Activated T-cell treated with anti-CD3 and anti-CD28 coated beads, Interleukin-2, amount 50 U/mL, for 4 hours (primary cell): ENCODE results near the gene SIGLEC5. TPM values are rescaled to one million over a fixed set of nuclear protein-coding genes. Genes with fewer than 3 reads are reported as not detected.

ENCODE experiments used
- ATAC-seq, 2 donors: fragments of 200-7000 bp; cut with Tn5 transposase; one replicate each; pipeline ENCODE4 v1.10.0; 2021
- DNase-seq: peaks from one replicate; pipeline ENCODE4 v3.0.0-alpha.2; 2020
- H3K27me3 Mint-ChIP-seq: one replicate; pipeline ENCODE4 v1.8.0; 2021; ENCODE audit warnings: low read depth, mixed read lengths
- H3K36me3 Mint-ChIP-seq: one replicate; pipeline ENCODE4 v1.8.0; 2022; ENCODE audit warnings: mixed read lengths; ENCODE audit not compliant: insufficient read depth
- H3K4me1 Mint-ChIP-seq: one replicate; pipeline ENCODE4 v1.8.0; 2021; ENCODE audit warnings: low read depth, mixed read lengths
- H3K4me3 Mint-ChIP-seq: one replicate; pipeline ENCODE4 v1.8.0; 2021; ENCODE audit warnings: mild to moderate bottlenecking, moderate library complexity, mixed read lengths
- H3K9me3 Mint-ChIP-seq: one replicate; pipeline ENCODE4 v1.8.0; 2021; ENCODE audit warnings: mixed read lengths
- total RNA-seq, 3 donors: library from RNA; stranded (reverse); gene quantifications; one replicate each; pipeline ENCODE4 v1.2.1, GENCODE V29; 2021

SIGLEC5 gene
- total RNA-seq, 3 donors from 2014 or later, result 0.11 TPM; not detected in 2

- H3K36me3 Mint-ChIP-seq, result peaks cover 53% of the 10 kb centered on the region
- no peak for DNase-seq
- ATAC-seq, result no peak
- peaks cover 60% of the 10 kb centered on the region for H3K9me3 Mint-ChIP-seq
- H3K27me3 Mint-ChIP-seq, result no peaks in the 10 kb centered on the region
- no peaks in the 10 kb centered on the region for H3K4me1 Mint-ChIP-seq
- H3K4me3 Mint-ChIP-seq, result no peak overlapping the region
Observed at GRCh38 chr19:51587264-51588191, 42.7 kb downstream of the SIGLEC5 start.

GRCh38 chr19:51586799-51587198 lies 43.4 kb downstream of the SIGLEC5 start:
- Mint-ChIP-seq H3K27me3 (no peaks in the 10 kb centered on the region), H3K9me3 (peaks cover 61% of the 10 kb centered on the region), H3K4me3 (no peak overlapping the region), H3K4me1 (no peaks in the 10 kb centered on the region), H3K36me3 (peaks cover 58% of the 10 kb centered on the region)
- no peak for ATAC-seq
- no peak for DNase-seq

GRCh38 chr19:51586103-51586728 lies 44.0 kb downstream of the SIGLEC5 start:
- Mint-ChIP-seq H3K36me3 (peaks cover 64% of the 10 kb centered on the region), H3K27me3 (no peaks in the 10 kb centered on the region), H3K9me3 (peaks cover 61% of the 10 kb centered on the region), H3K4me1 (no peaks in the 10 kb centered on the region), H3K4me3 (no peak overlapping the region)
- no peak for DNase-seq
- no peak for ATAC-seq

GRCh38 chr19:51576850-51577249 lies 53.4 kb downstream of the SIGLEC5 start:
- Mint-ChIP-seq H3K27me3 (no peaks in the 10 kb centered on the region), H3K4me1 (peaks cover 14% of the 10 kb centered on the region), H3K9me3 (peaks cover 3% of the 10 kb centered on the region), H3K36me3 (peaks cover 49% of the 10 kb centered on the region), H3K4me3 (no peak overlapping the region)
- ATAC-seq (peak in 1 of 2 donors; percentile 43), DNase-seq (no peak)

- DNase-seq, result no peak
- H3K4me1 Mint-ChIP-seq, result peaks cover 26% of the 10 kb centered on the region
- peaks cover 1% of the 10 kb centered on the region for H3K27me3 Mint-ChIP-seq
Observed at GRCh38 chr19:51573331-51573730, 56.9 kb downstream of the SIGLEC5 start.

GRCh38 chr19:51572908-51573307 lies 57.3 kb downstream of the SIGLEC5 start:
- peaks cover 26% of the 10 kb centered on the region for H3K4me1 Mint-ChIP-seq
- ATAC-seq (no peak), DNase-seq (no peak)
- peaks cover 5% of the 10 kb centered on the region for H3K27me3 Mint-ChIP-seq
- no peak overlapping the region for H3K4me3 Mint-ChIP-seq
- peaks cover 32% of the 10 kb centered on the region for H3K36me3 Mint-ChIP-seq
- H3K9me3 Mint-ChIP-seq, result peaks cover 3% of the 10 kb centered on the region

More at GRCh38 chr19:51573331-51573730, 56.9 kb downstream of the SIGLEC5 start:
- ATAC-seq, result no peak
- peaks cover 32% of the 10 kb centered on the region for H3K36me3 Mint-ChIP-seq
- H3K9me3 Mint-ChIP-seq, result peaks cover 2% of the 10 kb centered on the region
- H3K4me3 Mint-ChIP-seq, result no peak overlapping the region

GRCh38 chr19:51572410-51572809 lies 57.8 kb downstream of the SIGLEC5 start:
- Mint-ChIP-seq H3K36me3 (peaks cover 32% of the 10 kb centered on the region), H3K4me3 (peak overlapping the region; percentile 98), H3K27me3 (peaks cover 7% of the 10 kb centered on the region), H3K4me1 (peaks cover 26% of the 10 kb centered on the region), H3K9me3 (peaks cover 3% of the 10 kb centered on the region)
- ATAC-seq (no peak), DNase-seq (no peak)

- Mint-ChIP-seq H3K36me3 (peaks cover 24% of the 10 kb centered on the region), H3K4me1 (peaks cover 21% of the 10 kb centered on the region), H3K9me3 (peaks cover 3% of the 10 kb centered on the region), H3K4me3 (peak overlapping the region; percentile 98), H3K27me3 (peaks cover 9% of the 10 kb centered on the region)
- DNase-seq (no peak), ATAC-seq (peak in 1 of 2 donors; percentile 27)
Observed at GRCh38 chr19:51571599-51571998, 58.6 kb downstream of the SIGLEC5 start.

- Mint-ChIP-seq H3K9me3 (peaks cover 3% of the 10 kb centered on the region), H3K4me1 (peaks cover 19% of the 10 kb centered on the region), H3K4me3 (peak within 1 kb of the TSS; percentile 98), H3K27me3 (peaks cover 13% of the 10 kb centered on the region), H3K36me3 (peaks cover 23% of the 10 kb centered on the region)
- DNase-seq, result peak; percentile 84
- peak; percentile 98 for ATAC-seq
Observed at GRCh38 chr19:51570962-51571575, 59.1 kb downstream of the SIGLEC5 start, which contains the start of gene ZNF175. Gene ZNF175 (plus strand): TSS chr19:51571283. CDS start chr19:51573330, 2,047 bp downstream.

GRCh38 chr19:51568456-51568855 lies 61.7 kb downstream of the SIGLEC5 start:
- peaks cover 28% of the 10 kb centered on the region for H3K27me3 Mint-ChIP-seq
- DNase-seq, result no peak
- peaks cover 3% of the 10 kb centered on the region for H3K9me3 Mint-ChIP-seq
- ATAC-seq, result no peak
- peaks cover 7% of the 10 kb centered on the region for H3K36me3 Mint-ChIP-seq
- H3K4me1 Mint-ChIP-seq, result peaks cover 19% of the 10 kb centered on the region
- H3K4me3 Mint-ChIP-seq, result no peak overlapping the region

- peaks cover 2% of the 10 kb centered on the region for H3K36me3 Mint-ChIP-seq
- peaks cover 3% of the 10 kb centered on the region for H3K9me3 Mint-ChIP-seq
- peaks cover 19% of the 10 kb centered on the region for H3K4me1 Mint-ChIP-seq
- DNase-seq, result no peak
- H3K4me3 Mint-ChIP-seq, result no peak overlapping the region
- H3K27me3 Mint-ChIP-seq, result peaks cover 33% of the 10 kb centered on the region
- ATAC-seq, result no peak
Observed at GRCh38 chr19:51567583-51567982, 62.6 kb downstream of the SIGLEC5 start.

GRCh38 chr19:51566489-51567100 lies 63.6 kb downstream of the SIGLEC5 start:
- H3K9me3 Mint-ChIP-seq, result peaks cover 3% of the 10 kb centered on the region

GRCh38 chr19:51565583-51565982 lies 64.6 kb downstream of the SIGLEC5 start:
- no peak overlapping the region for H3K4me3 Mint-ChIP-seq
- H3K4me1 Mint-ChIP-seq, result peaks cover 2% of the 10 kb centered on the region
- H3K27me3 Mint-ChIP-seq, result peaks cover 48% of the 10 kb centered on the region
- no peaks in the 10 kb centered on the region for H3K36me3 Mint-ChIP-seq
- DNase-seq (no peak), ATAC-seq (no peak)
- peaks cover 3% of the 10 kb centered on the region for H3K9me3 Mint-ChIP-seq

More at GRCh38 chr19:51566489-51567100, 63.6 kb downstream of the SIGLEC5 start:
- DNase-seq (no peak), ATAC-seq (no peak)
- H3K36me3 Mint-ChIP-seq, result no peaks in the 10 kb centered on the region
- H3K27me3 Mint-ChIP-seq, result peaks cover 39% of the 10 kb centered on the region
- H3K4me1 Mint-ChIP-seq, result peaks cover 9% of the 10 kb centered on the region
- no peak overlapping the region for H3K4me3 Mint-ChIP-seq

- DNase-seq (no peak), ATAC-seq (no peak)
- Mint-ChIP-seq H3K4me1 (no peaks in the 10 kb centered on the region), H3K27me3 (peaks cover 54% of the 10 kb centered on the region), H3K9me3 (peaks cover 3% of the 10 kb centered on the region), H3K36me3 (no peaks in the 10 kb centered on the region), H3K4me3 (no peak overlapping the region)
Observed at GRCh38 chr19:51564791-51565190, 65.4 kb downstream of the SIGLEC5 start.
